Limb (tissue), 2 donors: Measurements from ENCODE around the gene LLGL1.
A peak's percentile ranks its signal among the peaks of the same experiment; 100 is the strongest.

Experiments used
- DNase-seq, 2 donors: peaks; one replicate each; pipeline ENCODE4 v3.0.0-alpha.2; 2016; ENCODE audit errors: extremely low spot score in 2 of 2

LLGL1 gene

DNA sequence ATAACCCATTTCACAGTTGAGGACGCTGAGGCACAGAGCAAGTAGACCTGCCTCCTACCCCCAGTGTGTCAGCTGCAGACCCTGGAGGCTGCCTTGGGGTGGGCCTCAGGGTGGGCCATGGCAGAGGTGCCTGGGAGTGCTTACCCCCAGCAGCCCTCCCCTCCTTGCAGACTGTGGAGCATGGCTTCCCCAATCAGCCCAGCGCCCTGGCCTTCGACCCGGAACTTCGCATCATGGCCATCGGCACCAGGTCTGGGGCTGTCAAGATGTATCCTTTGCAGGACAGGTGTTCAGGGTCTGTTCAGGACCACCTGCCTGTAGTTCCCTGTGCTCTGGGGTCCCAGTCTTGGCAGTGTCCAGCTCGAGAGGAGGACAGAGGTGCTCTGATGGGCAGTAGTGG is 4.3 kb downstream of the LLGL1 start:
- DNase-seq: no peak

DNA sequence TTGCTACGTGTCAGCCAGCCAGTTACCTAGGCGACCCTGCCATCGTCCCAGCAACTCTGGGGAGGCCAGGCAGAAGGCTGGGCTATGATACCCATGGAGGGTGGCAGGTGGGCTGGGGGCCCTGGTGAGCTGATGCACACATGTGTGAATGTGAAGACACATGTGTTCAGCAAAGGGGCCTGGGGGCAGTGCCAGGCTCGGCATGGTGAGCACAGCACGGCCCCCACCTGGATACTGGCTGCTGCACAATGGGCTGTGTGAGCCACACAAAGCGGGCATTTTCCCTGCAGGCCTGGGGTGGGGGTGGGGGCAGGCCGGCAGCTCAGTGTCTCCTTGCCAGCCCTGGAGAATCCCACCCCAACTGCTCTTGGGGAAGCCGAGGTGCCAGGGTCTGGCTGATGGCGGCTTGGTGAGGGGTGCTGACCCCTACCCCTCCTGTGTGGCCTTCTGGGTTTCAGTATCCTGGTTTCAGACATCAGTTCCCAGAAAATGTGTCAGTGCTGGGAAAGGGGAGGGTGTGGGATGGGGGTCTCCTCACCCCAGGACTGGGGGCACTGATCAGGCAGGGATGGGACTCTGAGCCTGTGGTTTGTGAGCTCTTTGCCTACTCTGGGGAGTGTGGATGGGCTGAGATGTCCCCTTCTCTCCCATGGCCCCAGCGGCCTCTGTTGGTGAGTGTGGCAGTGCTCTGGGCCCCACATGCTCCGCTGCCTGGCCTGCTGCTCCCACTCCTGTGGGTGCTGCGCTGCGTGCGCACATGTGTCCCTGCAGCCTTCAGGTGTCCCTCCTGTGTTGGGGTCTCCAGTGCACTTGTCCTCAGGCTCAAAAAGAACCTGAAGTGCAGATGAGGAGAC is 5.1 kb downstream of the LLGL1 start:
- no peak for DNase-seq

DNA sequence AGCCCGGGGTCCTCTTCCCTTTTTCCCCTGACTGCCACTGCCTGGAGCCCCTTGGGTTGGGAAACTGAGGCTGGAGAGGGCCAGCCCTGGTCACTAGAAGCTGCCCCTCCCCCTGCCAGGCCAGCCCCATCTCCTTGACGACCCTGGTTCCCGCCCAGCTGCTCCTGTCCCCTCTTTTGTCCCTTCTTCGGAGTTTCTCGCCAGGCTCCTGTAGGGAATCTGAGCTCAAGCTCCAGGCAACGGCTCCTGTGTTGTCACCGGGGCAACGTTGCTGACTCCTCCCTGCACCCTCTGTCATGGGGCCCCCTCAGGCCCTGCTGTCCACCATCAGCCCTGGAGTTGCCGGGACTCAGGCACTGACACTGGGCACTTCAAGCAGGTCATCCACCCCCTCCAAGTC is 5.7 kb downstream of the LLGL1 start:
- DNase-seq: no peak

GRCh38 chr17:18233803-18234518 is 8.5 kb downstream of the LLGL1 start:
- DNase-seq: no peak

- no peak for DNase-seq
Observed at GRCh38 chr17:18234853-18235380, 9.5 kb downstream of the LLGL1 start.

DNA sequence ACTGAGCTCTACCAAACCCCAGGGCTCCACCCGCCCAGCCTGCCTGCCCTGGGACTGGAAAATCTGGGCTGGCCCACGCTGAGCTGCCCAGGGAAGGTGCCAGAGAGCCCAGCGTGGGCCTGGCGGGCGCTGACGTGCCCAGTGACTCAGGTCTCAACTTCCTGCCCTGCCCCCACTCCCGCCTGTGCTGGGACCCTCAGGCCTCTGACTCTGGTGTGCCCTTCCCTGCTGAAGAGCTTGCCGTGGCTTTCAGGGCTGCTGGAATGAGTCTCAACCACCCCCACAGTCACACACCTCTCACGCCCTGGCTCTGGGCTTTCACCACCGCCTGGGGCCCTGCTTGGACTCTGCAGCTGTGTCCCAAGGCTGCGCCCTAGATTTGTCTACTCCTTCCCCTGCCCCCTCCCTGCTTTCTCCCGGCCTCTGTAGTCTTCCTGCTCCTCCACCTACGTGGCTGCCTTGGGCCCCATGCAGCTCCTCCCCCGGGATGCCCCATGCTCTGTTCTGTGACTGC is 10.4 kb downstream of the LLGL1 start:
- no peak for DNase-seq

- no peak for DNase-seq
Observed at GRCh38 chr17:18236494-18236893, 11.1 kb downstream of the LLGL1 start.

GRCh38 chr17:18237461-18237860 is 12.0 kb downstream of the LLGL1 start:
- no peak for DNase-seq

- no peak for DNase-seq
Observed at GRCh38 chr17:18238299-18238698, 12.9 kb downstream of the LLGL1 start.

GRCh38 chr17:18240449-18240848 is 15.0 kb downstream of the LLGL1 start:
- DNase-seq: no peak

DNA sequence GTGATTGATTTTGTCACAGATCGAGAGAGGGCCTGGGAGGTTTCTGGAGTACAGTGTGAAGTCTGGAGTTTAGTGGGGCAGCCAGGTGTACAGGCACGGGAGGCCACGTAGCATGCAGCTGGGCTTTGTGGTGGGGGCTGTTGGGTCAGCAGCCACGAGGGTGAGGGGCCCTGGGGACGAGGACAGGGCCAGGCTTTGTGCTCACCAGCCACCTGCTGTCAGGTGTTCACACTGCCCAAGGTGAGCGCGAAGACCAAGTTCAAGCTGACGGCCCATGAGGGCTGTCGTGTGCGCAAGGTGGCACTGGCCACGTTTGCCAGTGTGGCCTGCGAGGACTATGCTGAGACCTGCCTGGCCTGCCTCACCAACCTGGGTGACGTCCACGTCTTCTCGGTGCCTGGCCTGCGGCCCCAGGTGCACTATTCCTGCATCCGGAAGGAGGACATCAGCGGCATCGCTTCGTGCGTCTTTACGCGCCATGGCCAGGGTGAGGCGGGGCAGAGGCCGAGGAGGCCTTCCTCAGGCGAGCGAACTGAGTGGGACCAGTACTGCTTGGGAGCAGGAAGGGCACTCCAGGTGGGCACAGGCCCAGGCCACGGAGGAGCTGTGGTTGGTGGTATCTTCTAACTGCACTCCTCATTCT is 15.9 kb downstream of the LLGL1 start:
- DNase-seq: no peak

- no peak for DNase-seq
Observed at GRCh38 chr17:18245038-18245776, 19.8 kb downstream of the LLGL1 start.

DNA sequence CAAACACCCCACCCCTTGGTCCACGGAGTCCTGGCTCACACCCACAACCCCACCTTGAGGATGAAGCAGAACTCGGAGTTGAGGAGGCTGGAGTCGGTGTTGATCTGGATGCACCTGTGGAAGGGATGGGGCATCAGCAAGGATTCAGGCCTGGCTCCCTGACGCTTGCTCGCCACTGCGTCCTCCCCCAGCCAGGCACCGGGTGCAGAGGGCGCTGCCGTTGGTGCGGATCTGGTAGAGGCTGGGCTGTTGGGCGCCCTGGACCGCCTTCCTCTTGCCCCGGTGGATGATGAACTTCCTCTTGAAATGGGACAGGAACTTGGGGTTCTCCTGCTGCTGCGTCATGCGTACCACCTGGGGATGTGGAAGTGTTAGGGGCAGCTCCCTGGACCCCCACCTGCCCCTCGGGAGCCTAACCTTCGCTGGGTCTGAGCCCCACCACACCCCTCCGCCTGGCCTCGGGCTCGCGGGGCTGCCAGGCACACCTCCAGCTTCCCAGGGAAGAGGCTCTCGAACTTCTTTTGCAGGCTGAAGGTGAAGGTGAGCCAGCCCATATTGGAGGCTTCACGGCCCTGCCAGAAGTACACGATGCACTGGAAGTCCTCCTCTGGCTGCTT is 20.8 kb downstream of the LLGL1 start:
- no peak for DNase-seq

- peak in 1 of 2 donors; percentile 69 for DNase-seq
Observed at GRCh38 chr17:18246880-18247612, 21.6 kb downstream of the LLGL1 start.

- DNase-seq: no peak
Observed at GRCh38 chr17:18247613-18248001, 22.2 kb downstream of the LLGL1 start.

DNA sequence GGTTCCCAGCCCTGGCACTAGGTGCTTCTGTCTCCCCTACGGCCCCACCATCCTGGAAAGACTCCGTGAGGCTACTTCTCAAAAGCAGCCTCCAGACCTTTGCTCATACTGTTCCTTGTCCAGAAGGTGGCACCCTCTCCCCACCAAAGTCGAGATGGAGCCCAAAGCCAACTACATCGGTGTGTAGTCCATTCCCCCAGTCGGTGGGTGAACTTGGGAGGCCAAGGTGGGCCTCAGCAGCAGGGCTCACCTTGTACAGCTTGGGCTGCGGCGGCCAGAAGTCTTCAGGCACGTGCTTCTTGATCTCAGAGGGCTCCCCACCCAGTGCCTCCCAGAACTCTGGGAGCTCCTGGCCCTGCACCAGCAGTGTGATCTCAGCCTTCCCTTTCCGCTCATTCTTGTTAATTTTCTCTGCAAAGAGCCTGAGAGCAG is 22.9 kb downstream of the LLGL1 start:
- peak; percentile 68 to 81 for DNase-seq

GRCh38 chr17:18248811-18249210 is 23.4 kb downstream of the LLGL1 start:
- no peak for DNase-seq

- no peak for DNase-seq
Observed at GRCh38 chr17:18250259-18250658, 24.8 kb downstream of the LLGL1 start.

DNA sequence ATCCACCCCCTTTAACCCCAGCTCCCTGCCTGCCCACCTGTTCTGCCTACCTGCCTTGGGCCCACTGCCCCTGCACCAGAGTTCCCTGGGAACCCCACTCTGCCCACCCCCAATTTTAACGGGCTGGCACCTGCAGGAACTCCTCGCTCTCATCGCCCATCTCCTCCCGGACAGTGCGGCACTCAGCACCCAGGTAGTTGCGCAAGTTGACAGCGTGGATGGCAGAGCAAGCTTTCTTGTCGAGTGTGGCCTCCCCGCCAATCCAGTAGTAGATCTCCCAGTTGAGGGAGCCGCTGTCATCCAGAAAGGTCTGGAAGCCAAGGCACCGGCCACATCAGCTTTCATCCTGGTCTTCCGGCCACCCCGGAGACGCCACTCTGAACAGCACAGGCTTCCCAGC is 25.3 kb downstream of the LLGL1 start:
- DNase-seq: no peak

- DNase-seq: no peak
Observed at GRCh38 chr17:18251204-18251603, 25.8 kb downstream of the LLGL1 start.
